IgD-negative memory B cell (primary cell): Measurements from ENCODE around the gene GSTM3. TPM values are rescaled to one million over a fixed set of nuclear protein-coding genes. Genes with fewer than 3 reads are reported as not detected.
A peak's percentile ranks its signal among the peaks of the same experiment; 100 is the strongest.

ENCODE experiments used
- H3K27ac Mint-ChIP-seq, 3 donors: one replicate each; pipeline ENCODE4 v1.8.0; 2020 to 2022; ENCODE audit warnings: mild to moderate bottlenecking in 3 of 3, mixed read lengths in 3 of 3, moderate library complexity in 1 of 3
- H3K27me3 Mint-ChIP-seq: one replicate; pipeline ENCODE4 v1.8.0; 2021; ENCODE audit warnings: mixed read lengths
- H3K36me3 Mint-ChIP-seq: one replicate; pipeline ENCODE4 v1.8.0; 2020; ENCODE audit warnings: mild to moderate bottlenecking, mixed read lengths
- H3K4me1 Mint-ChIP-seq, 3 donors: one replicate each; pipeline ENCODE4 v1.8.0; 2020 to 2022; ENCODE audit warnings: mixed read lengths in 3 of 3, mild to moderate bottlenecking in 1 of 3
- H3K4me3 Mint-ChIP-seq, 4 donors: one replicate each; pipeline ENCODE4 v1.8.0; 2020 to 2022; ENCODE audit warnings: mild to moderate bottlenecking in 4 of 4, mixed read lengths in 4 of 4, moderate library complexity in 3 of 4
- H3K9me3 Mint-ChIP-seq, 3 donors: one replicate each; pipeline ENCODE4 v1.8.0; 2020 to 2021; ENCODE audit warnings: mixed read lengths in 3 of 3, mild to moderate bottlenecking in 1 of 3
- polyA plus RNA-seq: library from polyadenylated mRNA; unstranded; fragments of 300-500 nt; fragmentation: Illumina TruSeq; gene quantifications from one replicate; pipeline ENCODE4 v1.2.3, GENCODE V29; 2021

The GSTM3 gene
- polyA plus RNA-seq, 1 donor from 2014 or later, result 4.6 TPM

GRCh38 chr1:109781806-109782205 lies 41.0 kb upstream of the GSTM3 start:
- Mint-ChIP-seq H3K9me3 (peaks cover 0 to 8% (median 0%) of the 10 kb centered on the region in 3 donors), H3K36me3 (no peaks in the 10 kb centered on the region), H3K4me3 (no peak overlapping the region), H3K27ac (no peak overlapping the region), H3K4me1 (no peaks in the 10 kb centered on the region), H3K27me3 (peaks cover 2% of the 10 kb centered on the region)

- Mint-ChIP-seq H3K36me3 (no peaks in the 10 kb centered on the region), H3K27me3 (no peaks in the 10 kb centered on the region), H3K4me3 (no peak overlapping the region), H3K9me3 (peaks cover 0 to 8% (median 0%) of the 10 kb centered on the region in 3 donors), H3K27ac (peak overlapping the region in 1 of 3 donors; percentile 3), H3K4me1 (no peaks in the 10 kb centered on the region)
Measured at GRCh38 chr1:109780982-109781381, 40.1 kb upstream of the GSTM3 start.

- H3K4me3 Mint-ChIP-seq, result no peak overlapping the region
- peaks cover 0 to 2% (median 0%) of the 10 kb centered on the region in 3 donors for H3K4me1 Mint-ChIP-seq
- no peaks in the 10 kb centered on the region for H3K36me3 Mint-ChIP-seq
- H3K9me3 Mint-ChIP-seq, result peaks cover 0 to 8% (median 0%) of the 10 kb centered on the region in 3 donors
- H3K27me3 Mint-ChIP-seq, result peaks cover 2% of the 10 kb centered on the region
- H3K27ac Mint-ChIP-seq, result no peak overlapping the region
Measured at GRCh38 chr1:109777980-109778625, 37.3 kb upstream of the GSTM3 start.

- H3K9me3 Mint-ChIP-seq, result peaks cover 0 to 8% (median 0%) of the 10 kb centered on the region in 3 donors
- H3K27ac Mint-ChIP-seq, result no peak overlapping the region
- H3K4me3 Mint-ChIP-seq, result no peak overlapping the region
- H3K27me3 Mint-ChIP-seq, result peaks cover 2% of the 10 kb centered on the region
- H3K36me3 Mint-ChIP-seq, result no peaks in the 10 kb centered on the region
- peaks cover 0 to 2% (median 0%) of the 10 kb centered on the region in 3 donors for H3K4me1 Mint-ChIP-seq
Measured at GRCh38 chr1:109777436-109777835, 36.6 kb upstream of the GSTM3 start.

GRCh38 chr1:109776911-109777310 lies 36.1 kb upstream of the GSTM3 start:
- Mint-ChIP-seq H3K9me3 (peaks cover 0 to 8% (median 0%) of the 10 kb centered on the region in 3 donors), H3K27ac (no peak overlapping the region), H3K4me1 (peaks cover 0 to 2% (median 0%) of the 10 kb centered on the region in 3 donors), H3K36me3 (no peaks in the 10 kb centered on the region), H3K4me3 (no peak overlapping the region), H3K27me3 (peaks cover 2% of the 10 kb centered on the region)

- H3K4me1 Mint-ChIP-seq, result peaks cover 0 to 2% (median 0%) of the 10 kb centered on the region in 3 donors
- no peak overlapping the region for H3K4me3 Mint-ChIP-seq
- H3K27me3 Mint-ChIP-seq, result peaks cover 2% of the 10 kb centered on the region
- no peaks in the 10 kb centered on the region for H3K36me3 Mint-ChIP-seq
- peaks cover 0 to 8% (median 0%) of the 10 kb centered on the region in 3 donors for H3K9me3 Mint-ChIP-seq
- no peak overlapping the region for H3K27ac Mint-ChIP-seq
Measured at GRCh38 chr1:109776206-109776835, 35.5 kb upstream of the GSTM3 start.

- no peak overlapping the region for H3K27ac Mint-ChIP-seq
- H3K36me3 Mint-ChIP-seq, result no peaks in the 10 kb centered on the region
- peaks cover 2% of the 10 kb centered on the region for H3K27me3 Mint-ChIP-seq
- peaks cover 0 to 2% (median 0%) of the 10 kb centered on the region in 3 donors for H3K4me1 Mint-ChIP-seq
- peaks cover 0 to under 1% (median 0%) of the 10 kb centered on the region in 3 donors for H3K9me3 Mint-ChIP-seq
- no peak overlapping the region for H3K4me3 Mint-ChIP-seq
Measured at GRCh38 chr1:109775398-109775797, 34.6 kb upstream of the GSTM3 start.

- Mint-ChIP-seq H3K27me3 (peaks cover 2% of the 10 kb centered on the region), H3K27ac (no peak overlapping the region), H3K36me3 (no peaks in the 10 kb centered on the region), H3K4me3 (no peak overlapping the region), H3K4me1 (peaks cover 0 to 2% (median 0%) of the 10 kb centered on the region in 3 donors), H3K9me3 (no peaks in the 10 kb centered on the region)
Measured at GRCh38 chr1:109773900-109774485, 33.2 kb upstream of the GSTM3 start.

GRCh38 chr1:109773203-109773899 lies 32.5 kb upstream of the GSTM3 start:
- H3K27ac Mint-ChIP-seq, result peak overlapping the region in 1 of 3 donors; percentile 82
- H3K4me1 Mint-ChIP-seq, result peaks cover 0 to 2% (median 0%) of the 10 kb centered on the region in 3 donors
- peak overlapping the region in 1 of 4 donors; percentile 38 for H3K4me3 Mint-ChIP-seq
- H3K36me3 Mint-ChIP-seq, result no peaks in the 10 kb centered on the region
- no peaks in the 10 kb centered on the region for H3K9me3 Mint-ChIP-seq
- peaks cover 2% of the 10 kb centered on the region for H3K27me3 Mint-ChIP-seq

- Mint-ChIP-seq H3K9me3 (no peaks in the 10 kb centered on the region), H3K4me1 (peaks cover 0 to 2% (median 0%) of the 10 kb centered on the region in 3 donors), H3K27ac (peak overlapping the region in 1 of 3 donors; percentile 82), H3K27me3 (peaks cover 2% of the 10 kb centered on the region), H3K4me3 (no peak overlapping the region), H3K36me3 (no peaks in the 10 kb centered on the region)
Measured at GRCh38 chr1:109772658-109773202, 31.9 kb upstream of the GSTM3 start.

GRCh38 chr1:109771712-109772657 lies 31.1 kb upstream of the GSTM3 start:
- peak overlapping the region in 1 of 3 donors; percentile 82 for H3K27ac Mint-ChIP-seq
- H3K9me3 Mint-ChIP-seq, result no peaks in the 10 kb centered on the region
- H3K4me1 Mint-ChIP-seq, result peaks cover 0 to 2% (median 0%) of the 10 kb centered on the region in 3 donors
- no peaks in the 10 kb centered on the region for H3K36me3 Mint-ChIP-seq
- no peak overlapping the region for H3K4me3 Mint-ChIP-seq
- peaks cover 2% of the 10 kb centered on the region for H3K27me3 Mint-ChIP-seq

- Mint-ChIP-seq H3K27ac (no peak overlapping the region), H3K36me3 (no peaks in the 10 kb centered on the region), H3K4me3 (no peak overlapping the region), H3K9me3 (no peaks in the 10 kb centered on the region), H3K27me3 (peaks cover 2% of the 10 kb centered on the region), H3K4me1 (peaks cover 0 to 2% (median 0%) of the 10 kb centered on the region in 3 donors)
Measured at GRCh38 chr1:109770331-109771095, 29.7 kb upstream of the GSTM3 start.

GRCh38 chr1:109769330-109770078 lies 28.7 kb upstream of the GSTM3 start:
- Mint-ChIP-seq H3K4me1 (peaks cover 0 to 2% (median 0%) of the 10 kb centered on the region in 3 donors), H3K36me3 (no peaks in the 10 kb centered on the region), H3K27me3 (no peaks in the 10 kb centered on the region), H3K9me3 (no peaks in the 10 kb centered on the region), H3K4me3 (no peak overlapping the region), H3K27ac (no peak overlapping the region)
